Right forelimb (tissue), 1 donor: Measurements from ENCODE around the gene NDUFV1.

Source experiments
- DNase-seq: peaks from one replicate; pipeline ENCODE4 v3.0.0-alpha.2; 2018

The NDUFV1 gene

GRCh38 chr11:67640758-67641337, 34.1 kb downstream of the NDUFV1 start:
- no peak for DNase-seq

- DNase-seq = no peak
Measured at GRCh38 chr11:67641338-67642172, 34.8 kb downstream of the NDUFV1 start.

GRCh38 chr11:67642173-67643120, 35.7 kb downstream of the NDUFV1 start:
- DNase-seq = no peak

GRCh38 chr11:67644042-67644441, 37.3 kb downstream of the NDUFV1 start:
- DNase-seq = no peak

- DNase-seq = no peak
Measured at GRCh38 chr11:67644472-67645418, 38.0 kb downstream of the NDUFV1 start.

GRCh38 chr11:67645521-67646461, 39.1 kb downstream of the NDUFV1 start:
- no peak for DNase-seq

- no peak for DNase-seq
Measured at GRCh38 chr11:67646535-67647336, 40.0 kb downstream of the NDUFV1 start.

GRCh38 chr11:67647471-67647870, 40.7 kb downstream of the NDUFV1 start:
- DNase-seq = no peak

GRCh38 chr11:67648140-67648795, 41.5 kb downstream of the NDUFV1 start:
- DNase-seq = no peak

GRCh38 chr11:67648796-67649613, 42.3 kb downstream of the NDUFV1 start:
- DNase-seq = no peak

GRCh38 chr11:67649634-67650510, 43.1 kb downstream of the NDUFV1 start:
- no peak for DNase-seq

- no peak for DNase-seq
Measured at GRCh38 chr11:67651976-67652781, 45.4 kb downstream of the NDUFV1 start.

GRCh38 chr11:67652965-67653845, 46.5 kb downstream of the NDUFV1 start:
- DNase-seq = no peak

GRCh38 chr11:67654225-67654624, 47.5 kb downstream of the NDUFV1 start:
- DNase-seq = no peak

GRCh38 chr11:67656278-67656922, 49.7 kb downstream of the NDUFV1 start:
- DNase-seq = no peak
